NCI-H69 (cell line): ENCODE measurements around the gene ZBTB24.

Source experiments
- DNase-seq: peaks from one replicate; lab custom pipeline; 2025; lab: John Stamatoyannopoulos, UW

Gene ZBTB24

DNA sequence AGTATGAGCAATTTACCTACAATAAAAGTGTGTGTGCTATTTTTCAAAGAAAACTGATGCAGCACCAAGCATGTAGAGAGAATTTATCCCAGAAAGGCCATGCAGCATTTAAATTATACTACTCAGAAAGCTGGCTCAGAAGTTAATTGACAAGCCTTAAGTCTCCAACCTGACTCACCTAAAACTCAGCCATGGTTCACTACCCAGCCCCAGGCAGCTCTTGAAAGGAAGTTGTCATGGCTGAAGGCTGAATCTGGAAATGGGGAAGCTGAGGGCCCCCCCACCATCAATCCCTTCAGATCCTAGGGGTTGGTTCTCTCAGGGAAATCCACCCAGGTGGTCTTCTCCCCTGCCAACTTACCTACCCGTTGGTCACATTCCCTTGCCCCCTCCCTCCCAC lies 62.3 kb downstream of the ZBTB24 start:
- DNase-seq = peak; percentile 4

DNA sequence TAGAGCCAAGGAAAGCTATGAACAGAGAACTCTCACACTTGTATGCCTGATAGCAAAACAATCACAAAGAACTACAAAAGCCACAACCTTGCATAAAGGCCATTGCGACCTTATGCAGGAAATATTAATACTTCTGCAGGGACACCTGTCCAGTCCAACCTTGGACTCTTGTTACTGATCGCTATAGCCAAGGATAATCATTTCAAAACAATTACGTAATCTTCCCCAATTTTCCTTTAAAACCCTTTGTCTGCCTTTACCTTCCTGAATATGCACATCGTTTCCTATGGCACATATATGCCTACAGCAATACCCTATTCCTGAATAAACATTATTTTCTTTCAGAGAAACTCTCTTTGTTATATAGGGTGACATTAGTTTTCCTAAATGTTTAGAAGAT lies 65.4 kb downstream of the ZBTB24 start:
- DNase-seq = no peak
